Testis (tissue), 3 donors: ENCODE results near the gene GMDS. TPM values are rescaled to one million over a fixed set of nuclear protein-coding genes. Genes with fewer than 3 reads are reported as not detected.

ENCODE experiments used
- DNase-seq: peaks from one replicate; pipeline ENCODE4 v3.0.0-alpha.2; 2019
- H3K27ac ChIP-seq, 2 donors: fragments of 200-600 bp; sonication (generic); one replicate each; pipeline ENCODE4 v1.5.1; 2019
- H3K27me3 ChIP-seq: fragments of 200-600 bp; sonication (generic); one replicate; pipeline ENCODE4 v1.5.1; 2019
- H3K36me3 ChIP-seq: fragments of 200-600 bp; sonication (generic); one replicate; pipeline ENCODE4 v1.5.1; 2017; ENCODE audit warnings: low read depth; ENCODE audit errors: missing control alignments
- H3K4me1 ChIP-seq: fragments of 200-600 bp; sonication (generic); one replicate; pipeline ENCODE4 v1.5.1; 2019
- H3K4me3 ChIP-seq, 2 donors: fragments of 200-600 bp; sonication (generic); one replicate each; pipeline ENCODE4 v1.5.1; 2017 to 2019
- H3K9me3 ChIP-seq: fragments of 200-600 bp; sonication (generic); one replicate; pipeline ENCODE4 v1.5.1; 2017
- CTCF ChIP-seq, 3 experiments: fragments of 450-650 bp in 2 of 3; fragments of 200-600 bp in 1 of 3; sonication (generic) in 1 of 3; IDR thresholded peaks; one replicate each; pipeline ENCODE4 v1.5.1; 2016 to 2019; ENCODE audit warnings: antibody characterized with exemption in 3 of 3, mild to moderate bottlenecking in 2 of 3, moderate library complexity in 1 of 3
- POLR2A ChIP-seq: fragments of 450-650 bp; IDR thresholded peaks from one replicate; pipeline ENCODE4 v1.6.1; 2017; ENCODE audit warnings: antibody characterized with exemption, mild to moderate bottlenecking, moderate library complexity
- WGBS, 2 donors: methylation state at CpG; one replicate each; pipeline ENCODE4 v1.1.5; 2018; 5-methylcytosine and 5-hydroxymethylcytosine counted together
- intact Hi-C: fragments of 100-400 bp; cut with DNase I; formaldehyde crosslinking; loops from one replicate; pipeline ENCODE4 v1.15.1; 2023; ENCODE audit warnings: low total_unique reads
- polyA plus RNA-seq: library from polyadenylated mRNA; stranded (reverse); fragments of 350-450 nt; fragmentation: Illumina TruSeq; extraction: RNeasy Lipid Tissue Mini Kit (QIAGEN cat#74804); gene quantifications from one replicate; pipeline ENCODE4 v1.2.3, GENCODE V29; 2014; ENCODE audit warnings: low read depth, low replicate concordance; ENCODE audit not compliant: insufficient read depth
- total RNA-seq, 2 donors: library from RNA; depleted of rRNA; stranded (reverse); fragments of >200 nt; gene quantifications; one replicate each; pipeline ENCODE4 v1.2.3, GENCODE V29; 2016

Gene GMDS
- total and polyA plus RNA-seq, 3 donors from 2014 or later: 19.6 to 31.1 (median 22.2) TPM

- H3K27me3 ChIP-seq: no peaks in the 10 kb centered on the region
- DNase-seq: no peak
- H3K36me3 ChIP-seq: no peaks in the 10 kb centered on the region
- intact Hi-C loops: no loop called here
- no peaks in the 10 kb centered on the region for H3K4me1 ChIP-seq
- no peak overlapping the region for H3K4me3 ChIP-seq
- no peak overlapping the region for H3K27ac ChIP-seq
- no peaks in the 10 kb centered on the region for H3K9me3 ChIP-seq
- WGBS, 2 donors: 90 to 94% methylated on average over 13 of the region's 13 CpGs
- TF ChIP-seq CTCF (IDR thresholded peaks at IDR 0.05): no peak
- TF ChIP-seq POLR2A: no peak
These were observed 465.0 kb downstream of the GMDS start for GRCh38 chr6:1780251-1780867.

GRCh38 chr6:1778686-1779235 lies 466.6 kb downstream of the GMDS start:
- Histone ChIP-seq H3K4me1 (no peaks in the 10 kb centered on the region), H3K36me3 (no peaks in the 10 kb centered on the region), H3K27me3 (no peaks in the 10 kb centered on the region), H3K4me3 (no peak overlapping the region), H3K9me3 (no peaks in the 10 kb centered on the region), H3K27ac (no peak overlapping the region)
- TF ChIP-seq POLR2A (no peak), CTCF (IDR thresholded peaks at IDR 0.05) (no peak)
- 70 to 71% methylated on average over 7 to 10 of the region's 10 CpGs for WGBS, 2 donors
- no peak for DNase-seq
- intact Hi-C loops: no loop called here

- Histone ChIP-seq H3K4me3 (no peak overlapping the region), H3K27me3 (no peaks in the 10 kb centered on the region), H3K36me3 (no peaks in the 10 kb centered on the region), H3K27ac (no peak overlapping the region), H3K4me1 (no peaks in the 10 kb centered on the region), H3K9me3 (no peaks in the 10 kb centered on the region)
- DNase-seq: no peak
- 63 to 80% methylated on average over 9 of the region's 9 CpGs for WGBS, 2 donors
- TF ChIP-seq CTCF (IDR thresholded peaks at IDR 0.05) (no peak), POLR2A (no peak)
- intact Hi-C loops: no loop called here
These were observed 467.3 kb downstream of the GMDS start for GRCh38 chr6:1777921-1778685.

GRCh38 chr6:1775441-1775840 lies 470.0 kb downstream of the GMDS start:
- DNase-seq: no peak
- WGBS, 2 donors: 87 to 89% methylated on average over 2 of the region's 2 CpGs
- Histone ChIP-seq H3K27me3 (no peaks in the 10 kb centered on the region), H3K4me1 (no peaks in the 10 kb centered on the region), H3K36me3 (no peaks in the 10 kb centered on the region), H3K27ac (no peak overlapping the region), H3K4me3 (no peak overlapping the region), H3K9me3 (no peaks in the 10 kb centered on the region)
- intact Hi-C loops: no loop called here
- TF ChIP-seq POLR2A: no peak
- no peak for TF ChIP-seq CTCF (IDR thresholded peaks at IDR 0.05)
